ENCODE results near the gene TTLL8.

GRCh38 chr22:50001388-50002231, 56.5 kb downstream of the TTLL8 start:
- TF ChIP-seq RAD21 (IDR thresholded peaks at IDR 0.05; ENCODE audit: low read depth) (no peak), CTCF (IDR thresholded peaks at IDR 0.05 in 2 of 3, conservative IDR thresholded peaks at IDR 0.05 in 1 of 3; ENCODE audit: borderline replicate concordance in 1 of 3, insufficient read depth in 1 of 3, low read depth in 2 of 3, low read length in 2 of 3) (no peak), EZH2phosphoT487 (IDR thresholded peaks at IDR 0.05; ENCODE audit: borderline replicate concordance) (no peak), ZNF274 (IDR thresholded peaks at IDR 0.05; ENCODE audit: low read depth, low read length) (no peak), POLR2A (IDR thresholded peaks at IDR 0.05; ENCODE audit: borderline replicate concordance, extremely low read depth, insufficient read depth, insufficient read length) (no peak)

Data from HCT116 (cell line).